Left lobe of liver (tissue), 2 donors: ENCODE data around the gene SLC38A1. TPM values are rescaled to one million over a fixed set of nuclear protein-coding genes. Genes with fewer than 3 reads are reported as not detected.
"Not testable (repeated sequence)": the region's sequence is repeated elsewhere in the genome, so short reads cannot be mapped to it uniquely, and the experiment has no call there.

ENCODE experiments used
- ATAC-seq: fragments of 200-7000 bp; cut with Tn5 transposase; one replicate; pipeline ENCODE4 v1.9.1; 2020; ENCODE audit warnings: mild to moderate bottlenecking, moderate library complexity
- DNase-seq: peaks from one replicate; pipeline ENCODE4 v3.0.0-alpha.2; 2020; ENCODE audit warnings: low spot score
- total RNA-seq: library from RNA; stranded (reverse); gene quantifications from one replicate; pipeline ENCODE4 v1.2.1, GENCODE V29; 2021
- donor health status: DM: no; HTN: no; CAD: no; lungs with moderate emphysema.
- donor health status: DM: no; HTN: yes; CAD: no.

Gene SLC38A1
- total RNA-seq, 1 donor from 2014 or later, result 7.7 TPM

- DNase-seq (no peak), ATAC-seq (no peak)
Measured at GRCh38 chr12:46265102-46265501, 3.7 kb downstream of the SLC38A1 start.

GRCh38 chr12:46264057-46264456 is 4.8 kb downstream of the SLC38A1 start:
- no peak for DNase-seq
- no peak for ATAC-seq

GRCh38 chr12:46263140-46264016 is 5.5 kb downstream of the SLC38A1 start:
- ATAC-seq (no peak), DNase-seq (no peak)

GRCh38 chr12:46261646-46262045 is 7.2 kb downstream of the SLC38A1 start:
- no peak for ATAC-seq
- DNase-seq, result no peak

- DNase-seq, result no peak
- no peak for ATAC-seq
Measured at GRCh38 chr12:46260913-46261476, 7.8 kb downstream of the SLC38A1 start.

- ATAC-seq (no peak), DNase-seq (no peak)
Measured at GRCh38 chr12:46260124-46260912, 8.5 kb downstream of the SLC38A1 start.

- ATAC-seq (no peak), DNase-seq (no peak)
Measured at GRCh38 chr12:46259713-46260112, 9.1 kb downstream of the SLC38A1 start.

- ATAC-seq (no peak), DNase-seq (no peak)
Measured at GRCh38 chr12:46259071-46259470, 9.8 kb downstream of the SLC38A1 start.

GRCh38 chr12:46258129-46258528 is 10.7 kb downstream of the SLC38A1 start:
- DNase-seq (no peak), ATAC-seq (no peak)

- ATAC-seq, result no peak
Measured at GRCh38 chr12:46256942-46257341, 11.9 kb downstream of the SLC38A1 start.

GRCh38 chr12:46253544-46254162 is 15.2 kb downstream of the SLC38A1 start:
- DNase-seq, result no peak
- no peak for ATAC-seq

More at GRCh38 chr12:46256942-46257341, 11.9 kb downstream of the SLC38A1 start:
- no peak for DNase-seq

GRCh38 chr12:46251994-46252393 is 16.8 kb downstream of the SLC38A1 start:
- not testable (repeated sequence) for ATAC-seq, DNase-seq

GRCh38 chr12:46249960-46250359 is 18.9 kb downstream of the SLC38A1 start:
- not testable (repeated sequence) for DNase-seq, ATAC-seq

GRCh38 chr12:46246021-46246700 is 22.7 kb downstream of the SLC38A1 start:
- DNase-seq, result no peak
- no peak for ATAC-seq

- DNase-seq, result no peak
- ATAC-seq, result no peak
Measured at GRCh38 chr12:46244997-46245396, 23.8 kb downstream of the SLC38A1 start.

- DNase-seq (no peak), ATAC-seq (no peak)
Measured at GRCh38 chr12:46244273-46244915, 24.4 kb downstream of the SLC38A1 start.

- ATAC-seq (no peak), DNase-seq (no peak)
Measured at GRCh38 chr12:46242569-46242968, 26.3 kb downstream of the SLC38A1 start.

- DNase-seq, result no peak
- ATAC-seq, result no peak
Measured at GRCh38 chr12:46240436-46240835, 28.4 kb downstream of the SLC38A1 start.

GRCh38 chr12:46238821-46239220 is 30.0 kb downstream of the SLC38A1 start:
- no peak for ATAC-seq
- DNase-seq, result no peak
